Measurements from ENCODE around the gene MRM1. TPM values are rescaled to one million over a fixed set of nuclear protein-coding genes. Genes with fewer than 3 reads are reported as not detected.

Gene MRM1
- total RNA-seq, 2 donors from 2014 or later, result 7.6 to 10.2 TPM

- intact Hi-C loops (cut with DNase I, micrococcal nuclease), result no loop called here
- no peak for ATAC-seq
- DNase-seq, result no peak
Measured at GRCh38 chr17:36653856-36654255, 52.5 kb downstream of the MRM1 start.

- ATAC-seq (no peak), DNase-seq (no peak)
- intact Hi-C loops (cut with DNase I, micrococcal nuclease), result no loop called here
Measured at GRCh38 chr17:36655726-36656125, 54.3 kb downstream of the MRM1 start.

DNA sequence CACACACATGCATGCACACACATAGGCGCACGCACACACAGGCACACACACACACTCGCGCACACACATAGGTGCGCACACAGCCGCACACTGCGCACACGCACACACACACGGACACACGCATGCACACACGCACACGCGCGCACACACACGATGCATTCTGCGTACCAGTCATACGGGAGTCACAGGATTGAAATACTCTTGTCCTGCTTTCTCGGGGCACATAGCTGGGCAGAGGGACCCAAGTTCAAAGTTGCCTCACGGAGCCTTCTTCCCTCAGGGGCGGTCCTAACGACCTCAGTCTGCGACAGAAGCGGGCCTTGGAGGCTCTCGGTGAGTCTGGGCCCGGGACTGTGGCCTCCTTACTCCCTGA is 56.0 kb downstream of the MRM1 start:
- ATAC-seq, result no peak
- DNase-seq, result no peak
- intact Hi-C loops (cut with DNase I, micrococcal nuclease), result no loop called here

DNA sequence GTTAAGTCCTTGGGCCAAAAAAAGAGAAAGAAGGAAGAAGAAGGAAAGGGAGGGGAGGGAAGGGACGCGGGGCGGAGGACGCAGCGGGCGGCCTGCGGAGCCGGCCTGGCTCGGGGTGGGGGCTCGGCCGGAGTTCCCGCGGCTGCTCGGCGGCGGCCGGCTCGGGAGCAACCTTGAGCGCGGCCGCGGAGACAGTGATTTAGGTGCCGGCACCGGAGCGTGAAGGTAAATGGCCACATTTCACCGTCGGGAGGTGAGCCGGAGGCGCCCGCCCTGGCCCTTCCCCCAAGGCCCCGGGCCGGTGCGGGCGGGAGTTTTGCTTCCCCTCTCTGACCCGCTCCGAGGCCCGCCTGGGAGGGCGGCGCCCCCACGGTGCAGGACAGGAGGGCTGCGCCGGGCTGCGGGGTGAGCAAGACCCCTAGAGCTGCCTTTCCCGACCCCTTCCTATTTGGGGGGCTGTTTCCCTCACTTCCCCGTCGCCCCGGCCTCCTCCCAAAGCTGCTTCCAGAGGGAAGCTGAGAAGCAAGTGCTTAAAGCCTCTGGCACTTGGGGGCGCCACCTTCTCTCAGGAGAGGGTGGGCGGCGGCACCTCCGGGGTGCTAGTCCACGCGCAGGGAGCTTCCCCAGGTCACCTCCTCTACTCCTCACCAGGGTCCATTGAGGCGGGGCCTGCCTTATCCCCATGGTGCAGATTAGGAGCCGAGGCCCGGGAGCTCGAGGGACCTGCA is 56.5 kb downstream of the MRM1 start:
- DNase-seq, result peak; percentile 36 to 75
- intact Hi-C loops (cut with DNase I, micrococcal nuclease), result no loop called here
- ATAC-seq, result peak; percentile 76

Other genes with a start within 250 kb of the MRM1 start
- gene TBC1D3H, start 213.1 kb upstream of the MRM1 start, total RNA-seq, result not detected
- 10 to 100 TPM; 23.8 to 25.7 TPM for gene ZNHIT3, start 114.9 kb upstream of the MRM1 start, total RNA-seq
- 10 to 100 TPM; 68.4 to 99.3 TPM for gene MYO19, start 66.7 kb upstream of the MRM1 start, total RNA-seq
- gene PIGW, start 66.6 kb upstream of the MRM1 start, total RNA-seq, result 1 to 10 TPM; 6.0 to 9.3 TPM
- gene GGNBP2, start 56.7 kb upstream of the MRM1 start, total RNA-seq, result 10 to 100 TPM; 76.4 to 86.7 TPM
- gene DHRS11, start 9.7 kb upstream of the MRM1 start, total RNA-seq, result 100 to 1,000 TPM; 221 to 249 TPM

Data from left colon (tissue), 2 donors.